Tibial artery (tissue), 4 donors: ENCODE measurements around the gene GRIK4.

Source experiments
- DNase-seq, 2 donors: peaks; one replicate each; pipeline ENCODE4 v3.0.0-alpha.2; 2019
- H3K27ac ChIP-seq, 2 donors: fragments of 200-600 bp; sonication (generic) in 1 of 2; 1 replicate in 1 of 2; 2 replicates in 1 of 2; pipeline ENCODE4 v1.5.1; 2018 to 2019; ENCODE audit warnings: mild to moderate bottlenecking in 1 of 2
- H3K27me3 ChIP-seq, 2 donors: fragments of 200-600 bp; sonication (generic) in 1 of 2; one replicate each; pipeline versions ENCODE4 v1.5.1 to v1.6.0; 2016 to 2019
- H3K36me3 ChIP-seq, 3 donors: fragments of 200-600 bp; sonication (generic) in 2 of 3; one replicate each; pipeline ENCODE4 v1.5.1; 2016 to 2019; ENCODE audit warnings: mild to moderate bottlenecking in 2 of 3
- H3K4me1 ChIP-seq, 4 donors: fragments of 200-600 bp; sonication (generic) in 2 of 4; 1 replicate in 3 of 4; 2 replicates in 1 of 4; pipeline ENCODE4 v1.5.1; 2016 to 2019
- H3K4me3 ChIP-seq, 2 donors: fragments of 200-600 bp; sonication (generic) in 1 of 2; 1 replicate in 1 of 2; 2 replicates in 1 of 2; pipeline ENCODE4 v1.5.1; 2018 to 2019; ENCODE audit warnings: mild to moderate bottlenecking in 2 of 2
- H3K9me3 ChIP-seq, 3 donors: fragments of 200-600 bp; sonication (generic) in 1 of 3; one replicate each; pipeline ENCODE4 v1.5.1; 2016 to 2019
- CTCF ChIP-seq, 2 experiments: fragments of 200-600 bp in 1 of 2; fragments of 450-650 bp in 1 of 2; IDR thresholded peaks; one replicate each; pipeline ENCODE4 v1.5.1; 2017 to 2019; ENCODE audit warnings: antibody characterized with exemption in 2 of 2, mild to moderate bottlenecking in 1 of 2, moderate library complexity in 1 of 2
- intact Hi-C: fragments of 100-400 bp; cut with DNase I; formaldehyde crosslinking; loops from one replicate; pipeline ENCODE4 v1.15.0; 2023; ENCODE audit warnings: low total_unique reads

GRIK4 gene

GRCh38 chr11:120923866-120924508 is 412.4 kb downstream of the GRIK4 start:
- Histone ChIP-seq H3K27ac (no peak overlapping the region), H3K4me1 (no peaks in the 10 kb centered on the region), H3K27me3 (peaks cover 0 to 4% of the 10 kb centered on the region in 2 donors), H3K4me3 (no peak overlapping the region), H3K9me3 (no peaks in the 10 kb centered on the region), H3K36me3 (no peaks in the 10 kb centered on the region)
- DNase-seq = no peak
- intact Hi-C loops = no loop called here
- no peak for TF ChIP-seq CTCF (IDR thresholded peaks at IDR 0.05)

GRCh38 chr11:120925944-120926343 is 414.4 kb downstream of the GRIK4 start:
- DNase-seq = no peak
- no peaks in the 10 kb centered on the region for H3K36me3 ChIP-seq
- intact Hi-C loops = no loop called here
- H3K27me3 ChIP-seq = peaks cover 0 to 4% of the 10 kb centered on the region in 2 donors
- no peaks in the 10 kb centered on the region for H3K9me3 ChIP-seq
- TF ChIP-seq CTCF (IDR thresholded peaks at IDR 0.05) = no peak
- no peak overlapping the region for H3K27ac ChIP-seq
- H3K4me1 ChIP-seq = no peaks in the 10 kb centered on the region
- no peak overlapping the region for H3K4me3 ChIP-seq

GRCh38 chr11:120928627-120929026 is 417.1 kb downstream of the GRIK4 start:
- TF ChIP-seq CTCF (IDR thresholded peaks at IDR 0.05) = no peak
- intact Hi-C loops = no loop called here
- no peak for DNase-seq

GRCh38 chr11:120929090-120929489 is 417.5 kb downstream of the GRIK4 start:
- TF ChIP-seq CTCF (IDR thresholded peaks at IDR 0.05) = no peak
- no peak for DNase-seq
- no peaks in the 10 kb centered on the region for H3K4me1 ChIP-seq
- H3K4me3 ChIP-seq = no peak overlapping the region
- peaks cover 0 to 21% of the 10 kb centered on the region in 2 donors for H3K27me3 ChIP-seq
- intact Hi-C loops = no loop called here
- H3K36me3 ChIP-seq = no peaks in the 10 kb centered on the region
- no peak overlapping the region for H3K27ac ChIP-seq
- H3K9me3 ChIP-seq = no peaks in the 10 kb centered on the region

More at GRCh38 chr11:120928627-120929026, 417.1 kb downstream of the GRIK4 start:
- H3K27me3 ChIP-seq = peaks cover 0 to 20% of the 10 kb centered on the region in 2 donors
- H3K9me3 ChIP-seq = no peaks in the 10 kb centered on the region
- no peaks in the 10 kb centered on the region for H3K36me3 ChIP-seq
- no peak overlapping the region for H3K4me3 ChIP-seq
- H3K4me1 ChIP-seq = no peaks in the 10 kb centered on the region
- no peak overlapping the region for H3K27ac ChIP-seq

- no peak for DNase-seq
- intact Hi-C loops = no loop called here
Measured at GRCh38 chr11:120929664-120930154, 418.2 kb downstream of the GRIK4 start.

More at GRCh38 chr11:120929664-120930154, 418.2 kb downstream of the GRIK4 start:
- no peaks in the 10 kb centered on the region for H3K36me3 ChIP-seq
- no peak overlapping the region for H3K4me3 ChIP-seq
- H3K9me3 ChIP-seq = no peaks in the 10 kb centered on the region
- H3K27ac ChIP-seq = no peak overlapping the region
- no peaks in the 10 kb centered on the region for H3K4me1 ChIP-seq
- peak in 1 of 2 experiments; percentile 27 for TF ChIP-seq CTCF (IDR thresholded peaks at IDR 0.05)
- peaks cover 0 to 28% of the 10 kb centered on the region in 2 donors for H3K27me3 ChIP-seq
